NCI-H2227 treated with DMSO at 0.1 percent for 48 hours (cell line): ENCODE data around the gene C7orf25.
"Not testable (repeated sequence)": the region's sequence is repeated elsewhere in the genome, so short reads cannot be mapped to it uniquely, and the experiment has no call there.

ENCODE experiments used
- DNase-seq: peaks from one replicate; lab custom pipeline; 2025; lab: John Stamatoyannopoulos, UW

C7orf25 gene

DNA sequence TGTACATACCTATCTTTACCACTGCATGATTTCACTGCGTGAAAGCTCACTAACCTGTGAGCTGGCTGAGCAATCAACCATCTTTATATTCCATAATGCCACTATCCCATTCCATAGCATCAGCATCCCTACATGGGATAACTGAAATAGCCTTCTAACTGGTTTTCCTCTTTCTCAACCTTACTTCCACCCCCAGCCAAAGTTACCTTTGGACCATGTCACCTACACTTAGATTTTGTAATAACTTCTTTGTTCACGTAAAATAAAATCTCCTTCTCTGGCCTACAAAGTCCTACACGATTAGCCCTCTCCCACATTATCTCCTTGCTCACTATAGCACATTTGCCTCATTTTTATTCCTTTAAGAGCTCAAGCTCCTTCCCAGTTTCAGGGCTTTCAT, 17.6 kb upstream of the C7orf25 start:
- DNase-seq, result no peak

DNA sequence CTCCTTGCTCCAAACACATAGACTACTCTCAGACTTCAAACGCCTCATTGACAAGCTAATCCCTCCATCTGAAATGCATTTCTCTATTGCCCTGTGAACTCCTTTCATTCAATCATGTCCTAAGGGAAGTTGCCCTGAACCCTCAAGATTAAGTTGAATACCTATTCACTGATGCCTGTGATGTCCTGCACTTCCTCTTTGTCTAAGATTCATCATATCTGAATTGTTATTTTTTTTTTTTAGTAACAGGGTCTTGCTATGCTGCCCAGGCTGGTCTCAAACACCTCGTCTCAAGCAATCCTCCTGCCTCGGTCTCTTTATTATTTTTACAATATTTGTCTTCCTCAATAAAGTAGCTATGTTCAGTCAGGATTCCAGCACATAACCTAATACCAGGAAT, 16.9 kb upstream of the C7orf25 start:
- DNase-seq, result no peak

DNA sequence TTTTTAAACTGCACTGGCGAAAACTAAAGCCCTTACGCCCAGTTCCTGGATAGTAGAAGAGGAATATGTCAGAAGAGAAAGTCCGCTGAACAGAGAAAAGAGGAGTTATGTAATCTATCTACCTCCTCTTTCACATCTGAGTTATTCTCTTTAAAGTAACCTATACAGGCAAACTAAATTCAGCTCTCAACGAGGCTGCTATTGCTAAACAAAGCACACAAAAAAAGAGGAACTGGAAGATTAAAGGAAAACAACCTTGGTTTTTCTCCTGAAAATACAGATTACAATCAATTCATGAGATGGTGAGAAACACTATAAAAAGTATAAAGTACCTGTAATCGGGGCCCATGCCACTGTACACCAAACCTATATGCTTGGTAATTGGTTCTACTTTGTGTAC, 14.3 kb upstream of the C7orf25 start:
- DNase-seq, result no peak

DNA sequence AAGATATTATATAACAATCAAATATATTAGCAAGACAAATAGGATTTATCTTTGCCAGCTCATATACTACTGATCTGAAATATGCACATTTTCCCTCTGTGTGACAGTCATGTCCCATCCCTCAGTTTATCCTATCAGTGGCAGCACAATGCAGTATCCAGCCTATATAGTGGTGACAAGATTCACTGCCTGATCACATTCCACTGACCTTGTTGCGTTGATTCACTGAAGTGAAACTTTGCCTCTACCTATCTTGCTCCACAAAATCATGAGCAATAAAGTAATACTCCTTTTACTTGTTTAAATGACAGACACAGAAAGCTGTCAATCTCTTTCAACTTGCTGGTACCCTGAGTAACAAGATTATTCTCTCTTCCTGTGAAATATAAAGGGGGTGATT, 13.8 kb upstream of the C7orf25 start:
- DNase-seq, result no peak

DNA sequence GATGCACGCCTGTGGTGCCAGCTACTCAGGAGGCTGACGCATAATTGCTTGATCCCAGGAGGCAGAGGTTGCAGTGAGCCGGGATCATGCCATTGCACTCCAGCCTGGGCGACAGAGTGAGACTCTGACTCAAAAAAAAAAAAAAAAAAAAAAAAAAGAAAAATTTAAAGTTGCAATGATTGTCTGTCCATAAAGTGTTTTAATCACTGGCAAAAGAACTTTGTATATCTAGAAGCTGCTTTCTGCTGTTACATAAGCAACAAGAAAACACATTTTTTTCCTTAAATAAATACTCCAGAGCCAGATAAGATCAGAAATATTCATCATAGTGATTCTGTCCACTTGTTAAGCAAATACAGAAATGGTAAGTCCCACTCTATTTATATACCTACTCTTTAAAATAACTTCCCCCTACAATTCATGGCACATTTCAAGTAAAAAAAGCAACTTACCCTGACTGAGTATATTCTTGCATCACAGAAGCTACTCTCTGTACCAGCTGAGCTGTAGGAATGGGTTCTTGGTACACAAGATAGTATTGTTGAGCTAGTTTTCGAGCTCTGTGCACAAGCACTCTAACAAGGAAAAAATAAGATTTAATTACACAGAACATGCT, 12.5 kb upstream of the C7orf25 start:
- no peak for DNase-seq

DNA sequence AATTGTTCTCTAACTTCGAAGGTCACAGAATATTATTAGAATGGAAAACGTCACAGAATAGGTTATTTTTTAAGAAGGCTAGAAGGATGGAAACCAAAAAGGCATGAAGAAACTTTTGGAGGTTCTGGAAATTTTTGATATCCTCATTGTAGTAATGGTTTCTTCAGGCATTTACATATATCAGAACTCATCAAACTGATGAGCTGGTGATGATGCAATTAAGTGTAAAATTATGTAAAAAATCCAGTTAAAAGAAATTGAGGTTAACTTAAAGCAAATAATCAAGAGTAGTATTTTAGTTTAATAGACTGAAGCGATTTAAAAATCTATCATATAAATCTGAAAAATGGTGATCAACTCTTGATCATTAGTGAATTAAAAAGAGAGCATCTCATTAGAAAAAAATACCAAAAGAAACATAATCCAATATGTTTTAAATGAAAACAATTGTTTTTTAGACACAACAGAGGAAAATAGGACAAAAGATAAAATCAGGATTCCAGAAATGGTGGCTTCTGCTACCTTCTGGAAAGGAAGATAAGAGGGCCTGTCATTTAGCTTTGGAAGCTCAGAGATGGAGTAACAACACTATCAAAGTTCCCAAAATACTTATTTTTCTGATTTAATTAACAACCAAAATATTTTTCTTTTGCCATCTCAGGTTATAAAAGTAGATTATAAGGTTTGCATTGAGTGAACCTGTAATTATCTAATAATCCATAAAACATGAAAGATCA, 10.3 kb upstream of the C7orf25 start:
- DNase-seq, result no peak

DNA sequence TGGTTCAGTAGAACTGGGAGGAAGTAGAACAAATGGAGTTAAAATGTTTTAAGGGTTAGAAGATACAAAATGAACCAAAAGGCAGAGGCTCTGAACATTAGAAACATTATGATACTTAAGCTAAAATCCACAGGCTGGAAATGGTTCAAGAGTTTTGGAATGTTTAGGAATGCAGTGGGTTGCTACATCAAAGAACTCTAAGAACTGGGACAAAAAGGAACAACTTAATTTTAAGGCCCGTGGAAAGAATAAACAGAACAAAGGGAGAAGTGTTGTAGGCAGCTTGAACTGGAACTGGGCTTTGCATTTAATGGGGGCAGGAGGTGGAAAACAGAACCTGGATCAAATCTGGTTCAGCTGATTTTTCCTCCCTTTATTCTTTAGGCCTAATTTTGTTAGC, 3.5 kb upstream of the C7orf25 start:
- DNase-seq, result no peak

DNA sequence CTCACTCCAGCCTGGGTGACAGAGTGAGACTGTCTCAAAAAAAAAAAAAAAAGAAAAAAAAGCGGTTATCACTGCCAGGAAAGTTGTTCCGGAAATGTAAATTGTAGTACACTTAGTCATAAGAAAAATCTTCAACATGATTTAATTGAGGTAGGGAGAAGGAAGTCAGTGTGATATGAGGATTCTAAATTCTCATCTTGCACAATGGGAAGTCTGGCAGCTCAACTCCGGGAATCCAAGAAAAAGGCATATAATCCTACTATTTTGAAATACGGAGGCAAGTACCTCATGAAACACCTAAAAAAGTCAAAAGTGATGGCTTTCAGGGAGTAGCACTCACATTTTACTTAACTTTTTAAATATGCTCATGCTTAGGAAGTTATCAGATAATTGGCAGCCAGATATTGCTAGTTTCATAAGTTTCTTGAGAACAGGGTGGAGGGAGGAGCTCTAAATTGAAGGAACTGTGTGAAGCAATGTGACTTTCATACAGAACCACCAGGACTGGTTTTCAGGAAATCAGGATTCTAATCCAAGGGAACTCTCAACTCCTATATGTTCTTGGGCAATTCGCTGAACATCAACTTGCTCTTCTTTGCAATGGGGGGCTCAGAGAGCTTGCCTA, 2.7 kb upstream of the C7orf25 start:
- DNase-seq, result no peak

DNA sequence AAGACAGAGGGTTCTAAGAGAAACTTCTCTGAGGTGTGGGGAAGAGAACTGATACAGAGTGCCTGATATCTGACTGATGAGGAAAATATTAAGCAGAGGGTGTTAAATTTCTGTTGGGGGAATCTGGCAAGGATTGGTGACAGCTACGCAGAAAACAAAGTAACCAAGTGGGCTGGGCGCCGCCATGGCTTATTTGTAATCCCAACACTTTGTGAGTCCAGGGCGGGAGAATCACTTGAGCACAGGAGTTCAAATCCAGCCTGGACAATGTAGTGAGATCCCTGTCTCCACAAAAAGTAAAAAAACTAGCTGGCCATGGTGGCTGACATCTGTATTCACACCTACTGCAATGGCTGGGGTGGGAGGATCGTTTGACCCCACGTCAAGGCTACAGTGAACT, 2.1 kb upstream of the C7orf25 start:
- no peak for DNase-seq

DNA sequence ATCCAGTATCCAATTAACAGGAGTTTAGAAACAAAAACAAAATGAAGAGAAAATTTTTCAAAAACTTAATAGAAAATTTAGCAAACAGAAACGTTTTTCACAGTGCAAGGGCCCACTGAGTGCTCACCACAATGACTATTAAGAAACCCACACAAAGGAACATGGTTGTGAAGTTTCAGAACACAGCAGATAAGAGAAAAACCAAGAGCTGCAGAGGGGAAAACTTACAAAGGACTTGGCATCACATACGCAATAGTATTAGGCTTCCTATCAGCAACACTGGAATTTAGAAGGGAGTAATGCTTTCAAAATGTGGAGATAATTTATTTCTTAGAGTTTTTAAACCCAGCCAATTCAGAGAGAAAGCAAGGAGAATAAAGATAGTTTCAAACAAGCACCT, 1.7 kb upstream of the C7orf25 start:
- no peak for DNase-seq

DNA sequence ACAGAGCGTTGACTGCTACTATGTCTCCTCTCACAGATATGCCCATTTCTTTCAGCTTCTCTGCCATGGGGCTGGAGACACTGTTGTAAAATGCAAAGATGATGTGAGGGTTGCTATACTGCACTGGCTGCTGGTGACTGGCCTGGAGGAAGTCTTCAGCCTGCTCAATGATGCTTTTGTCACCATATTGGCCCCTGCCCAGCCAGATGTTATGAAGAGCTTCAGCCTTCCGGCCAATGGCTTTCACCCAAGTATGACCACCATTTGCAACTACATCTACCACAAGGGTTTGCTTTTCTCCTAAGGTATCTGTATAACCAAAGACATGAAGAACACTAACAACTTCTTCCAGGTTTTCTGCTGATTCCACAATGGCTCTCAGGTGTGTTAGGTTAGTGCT, 1.6 kb downstream of the C7orf25 start:
- DNase-seq, result no peak

DNA sequence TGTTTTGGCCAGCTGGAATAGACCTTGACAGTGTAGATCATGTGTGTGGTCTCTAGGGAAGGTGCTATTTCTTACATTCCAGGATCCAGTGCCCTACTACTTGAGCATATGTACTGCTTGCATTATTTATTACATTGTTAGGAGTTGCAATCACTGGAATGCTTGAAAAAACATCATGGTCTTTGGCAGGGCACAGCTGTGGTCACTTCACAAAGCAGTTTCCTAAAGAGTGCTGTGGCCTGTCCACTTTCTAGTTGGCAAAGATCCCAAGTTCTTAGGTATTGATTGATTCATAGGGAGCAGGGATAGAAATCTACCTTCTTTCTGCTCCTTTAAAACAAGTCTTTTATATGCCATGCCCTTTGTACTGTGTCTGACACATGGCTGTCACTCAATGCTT, 4.6 kb downstream of the C7orf25 start:
- DNase-seq, result no peak

DNA sequence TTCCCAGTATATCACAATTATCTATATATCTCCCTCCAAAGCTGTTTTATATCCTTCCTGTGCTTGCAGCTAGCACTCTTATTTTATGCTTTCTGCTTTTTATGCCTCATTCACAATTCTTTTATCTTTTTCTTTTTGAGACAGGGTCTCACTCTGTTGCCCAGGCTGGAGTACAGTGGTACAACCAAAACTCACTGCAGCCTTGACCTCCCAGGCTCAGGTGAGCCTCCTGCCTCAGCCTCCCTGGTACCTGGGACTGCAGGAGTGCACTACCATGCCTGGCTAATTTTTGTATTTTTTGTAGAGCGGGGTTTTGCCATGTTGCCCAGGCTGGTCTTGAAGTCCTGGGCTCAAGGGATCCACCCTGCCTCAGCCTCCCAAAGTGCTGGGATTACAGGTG, 5.7 kb downstream of the C7orf25 start:
- DNase-seq, result no peak

DNA sequence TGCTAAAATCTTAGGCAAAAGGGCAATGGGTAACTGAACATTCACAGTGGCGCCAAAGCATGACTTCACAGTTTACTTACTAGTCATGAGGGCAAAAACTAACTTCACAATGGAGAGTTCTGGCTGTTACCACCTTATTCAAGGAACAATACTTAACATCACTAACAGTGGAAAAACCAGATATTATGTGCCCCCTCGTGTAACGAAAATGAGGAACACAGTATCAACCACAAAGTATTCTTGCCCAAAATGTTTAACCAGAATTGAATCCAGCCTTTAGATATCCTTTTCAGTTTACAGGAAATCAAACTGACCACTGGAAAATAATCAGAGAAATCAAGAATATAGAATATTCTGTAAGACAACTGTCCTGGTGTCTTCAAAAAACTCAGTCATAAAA, 9.5 kb downstream of the C7orf25 start:
- DNase-seq, result no peak

DNA sequence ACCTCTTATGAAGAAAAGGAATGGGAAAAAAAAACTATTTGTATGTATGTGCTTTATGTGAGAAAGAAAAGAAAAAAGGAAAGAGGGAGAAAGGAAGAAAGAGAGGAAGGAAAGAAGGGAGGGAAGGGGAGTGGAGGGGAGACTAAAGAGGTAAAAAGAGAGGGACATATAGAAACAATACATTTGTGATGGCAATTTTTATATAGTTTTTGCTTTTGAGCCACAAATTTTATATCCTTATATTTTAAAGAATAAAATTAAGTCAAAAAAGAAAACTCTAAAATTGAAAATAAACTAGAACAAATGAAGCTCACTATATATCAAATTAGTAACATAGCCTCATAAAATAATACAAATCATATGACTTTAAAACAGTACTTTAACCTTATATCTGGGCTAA, 11.0 kb downstream of the C7orf25 start:
- DNase-seq, result no peak

DNA sequence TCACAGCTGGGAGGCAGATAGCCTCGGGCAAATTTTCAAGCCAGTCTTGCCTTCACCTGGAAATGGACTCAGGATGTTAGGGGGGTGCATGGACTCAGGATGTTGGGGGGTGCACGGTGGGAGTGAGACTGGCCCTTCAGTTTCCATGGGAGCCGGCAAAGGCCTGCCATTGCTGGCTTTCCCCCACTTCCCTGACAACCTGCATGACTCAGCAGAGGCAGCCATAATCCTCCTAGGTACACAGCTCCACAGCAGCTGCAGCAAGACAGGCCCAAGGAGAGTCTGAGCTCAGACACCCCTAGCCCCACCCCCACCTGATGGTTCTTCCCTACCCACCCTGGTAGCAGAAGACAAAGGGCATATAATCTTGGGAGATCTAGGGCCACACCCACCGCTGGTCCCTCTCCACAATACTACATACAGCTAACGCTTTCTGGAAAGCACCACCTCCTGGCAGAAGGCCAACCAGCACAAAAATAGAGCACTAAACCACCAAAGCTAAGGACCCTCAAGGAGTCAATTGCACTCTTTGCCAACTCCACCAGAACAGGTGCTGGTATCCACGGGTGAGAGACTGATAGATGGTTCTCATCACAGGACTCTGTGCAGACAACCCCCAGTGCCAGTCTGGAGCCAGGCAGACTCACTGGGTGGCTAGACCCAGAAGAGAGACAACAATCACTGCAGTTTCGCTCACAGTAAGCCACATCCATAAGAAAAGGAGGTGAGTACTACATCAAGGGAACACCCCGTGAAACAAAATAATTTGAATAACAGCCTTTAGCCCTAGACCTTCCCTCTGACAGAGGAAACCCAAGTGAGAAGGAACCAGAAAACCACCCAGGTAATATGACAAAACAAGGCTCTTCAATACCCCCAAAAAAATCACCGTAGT, 18.3 kb downstream of the C7orf25 start:
- DNase-seq, result no peak

DNA sequence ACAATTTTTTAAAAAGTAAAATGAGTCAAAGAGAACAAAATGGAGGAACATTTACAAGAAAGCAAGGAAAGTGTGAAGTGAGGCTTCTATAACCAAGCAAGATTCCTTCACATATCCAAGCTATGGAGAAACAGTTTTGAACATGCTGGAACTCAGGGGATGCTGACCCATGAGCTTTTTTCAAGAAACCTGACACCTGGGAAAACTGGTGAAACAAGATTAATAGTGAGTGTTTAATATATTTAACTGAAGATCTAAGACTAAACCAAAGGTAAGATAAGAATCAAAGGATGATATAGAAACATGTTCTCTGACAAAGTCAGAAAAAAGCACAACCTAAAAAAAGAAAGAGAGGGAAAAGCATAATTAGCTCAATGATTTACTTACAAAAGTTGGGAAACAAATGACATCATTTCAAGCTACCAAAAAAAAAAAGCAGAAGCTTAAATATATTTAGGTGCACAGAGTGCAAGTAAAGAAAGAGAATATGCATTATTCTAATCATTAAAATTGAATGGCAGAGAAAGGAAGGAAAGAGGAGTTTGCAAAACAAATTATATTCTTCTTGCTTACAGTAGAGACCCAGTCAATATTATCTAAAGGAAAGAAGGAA, 24.9 kb downstream of the C7orf25 start:
- no peak for DNase-seq

DNA sequence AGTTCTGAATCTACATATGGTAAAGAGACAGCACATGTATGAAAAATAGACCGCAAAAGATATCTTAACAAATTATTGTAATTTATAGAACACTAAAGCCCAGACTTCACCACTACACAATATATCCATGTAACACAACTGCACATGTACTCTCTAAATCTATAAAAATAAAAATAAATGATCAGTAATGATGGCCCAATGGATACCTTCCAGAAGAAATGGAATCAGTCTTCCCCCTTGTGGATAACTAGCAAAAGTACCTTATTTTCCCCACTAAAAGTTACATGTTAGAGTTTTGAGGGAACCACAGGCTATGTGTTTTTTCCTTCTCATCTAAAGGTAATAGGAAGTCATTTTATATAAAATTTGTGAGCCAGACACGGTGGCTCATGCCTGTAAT, 25.7 kb downstream of the C7orf25 start:
- no peak for DNase-seq

DNA sequence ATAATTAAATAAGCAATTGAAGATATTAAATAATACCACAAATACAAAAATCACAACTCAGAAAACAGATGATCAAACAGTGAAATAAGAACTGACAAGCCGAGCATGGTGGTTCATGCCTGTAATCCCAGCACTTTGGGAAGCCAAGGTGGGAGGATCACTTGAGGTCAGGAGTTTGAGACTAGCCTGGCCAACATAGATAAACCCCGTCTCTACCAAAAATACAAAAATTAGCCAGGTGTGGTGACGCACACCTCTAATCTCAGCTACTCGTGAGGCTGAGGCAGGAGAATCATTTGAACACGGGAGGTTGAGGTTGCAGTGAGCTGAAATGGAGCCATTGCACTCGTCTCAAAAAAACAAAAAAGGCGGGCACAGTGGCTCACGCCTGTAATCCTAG, 26.7 kb downstream of the C7orf25 start:
- not testable (repeated sequence) for DNase-seq

DNA sequence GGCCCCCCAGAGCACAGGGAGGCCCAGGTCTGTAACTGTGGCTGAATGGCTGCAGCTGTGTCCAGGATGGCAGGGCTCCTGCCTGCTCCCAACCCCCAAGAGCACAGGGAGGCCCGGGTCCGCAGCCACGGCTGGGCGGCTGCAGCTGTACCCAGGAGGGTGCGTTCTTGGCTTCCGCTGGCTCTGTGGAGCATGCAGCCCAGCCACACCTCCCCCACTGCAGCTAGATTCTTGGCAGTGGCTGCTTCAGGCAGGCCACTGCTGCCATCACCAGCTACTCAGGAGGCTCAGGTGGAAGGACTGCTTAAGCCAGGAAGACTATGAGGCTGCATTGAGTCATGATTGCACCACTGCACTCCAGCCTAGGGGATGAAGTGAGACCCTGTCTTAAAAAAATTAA, 27.9 kb downstream of the C7orf25 start:
- no peak for DNase-seq

DNA sequence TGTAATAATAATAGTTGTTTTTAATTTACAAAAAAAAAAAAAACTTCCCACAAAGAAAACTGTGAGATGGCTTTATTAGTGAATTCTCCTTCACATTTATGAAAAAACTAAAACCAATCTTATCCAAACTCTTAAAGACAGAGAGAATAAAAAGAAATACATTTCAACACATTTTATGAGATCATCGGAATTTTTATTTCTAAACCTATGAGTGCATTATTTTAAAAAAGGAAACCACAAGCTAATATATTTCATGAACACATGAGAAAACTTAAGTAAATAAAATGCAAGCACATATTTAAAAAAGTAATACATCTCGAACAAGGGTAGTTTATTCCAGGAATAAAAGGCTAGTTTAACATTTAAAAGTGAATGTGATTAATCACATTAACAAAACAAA, 31.5 kb downstream of the C7orf25 start:
- DNase-seq, result no peak

DNA sequence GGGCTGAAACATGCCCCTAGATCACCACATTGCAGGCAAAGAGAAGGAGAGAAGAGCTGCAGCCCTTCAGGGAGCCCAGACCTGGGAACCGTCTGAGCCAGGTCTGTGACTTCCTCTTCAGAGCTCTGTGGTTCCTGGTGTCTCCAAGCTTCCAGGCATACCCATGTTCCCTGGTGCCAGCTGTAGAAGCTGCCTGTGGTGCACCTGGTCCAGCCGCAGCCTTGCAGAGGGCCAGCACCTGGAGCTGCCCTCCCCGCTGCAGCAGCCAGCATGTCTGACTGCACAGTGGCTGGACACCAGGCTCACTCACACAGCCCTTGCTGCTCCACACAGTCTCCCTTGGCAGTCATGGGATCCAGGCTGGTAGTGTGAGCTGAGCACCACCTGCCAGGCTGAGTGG, 33.6 kb downstream of the C7orf25 start:
- no peak for DNase-seq
